ENCODE data around the gene MLEC. TPM values are rescaled to one million over a fixed set of nuclear protein-coding genes. Genes with fewer than 3 reads are reported as not detected.

MLEC gene
- total and polyA plus RNA-seq, 2 of the 13 experiments (the other 11 are each of a cell fraction or from before 2014, with no cell fraction given): 49.8 to 156 TPM

GRCh38 chr12:120725659-120726509 lies 38.9 kb downstream of the MLEC start, which contains the start of gene ACADS (continued):
- TF ChIP-seq NR2F2 (IDR thresholded peaks at IDR 0.05; ENCODE audit: borderline replicate concordance, low read depth) (no peak), ZHX1 (CRISPR knock-in tag; IDR thresholded peaks at IDR 0.05; ENCODE audit: low read depth) (no peak), SSRP1 (CRISPR knock-in tag; IDR thresholded peaks at IDR 0.05) (no peak), ZNF138 (CRISPR knock-in tag; IDR thresholded peaks at IDR 0.05; ENCODE audit: low read depth) (no peak; the same call in 1 of the 2 replicates), IRX3 (CRISPR knock-in tag; IDR thresholded peaks at IDR 0.05; ENCODE audit: borderline replicate concordance, low read depth) (no peak), ZNF776 (CRISPR knock-in tag; IDR thresholded peaks at IDR 0.05) (no peak; the same call in 1 of the 2 replicates), PLRG1 (conservative IDR thresholded peaks at IDR 0.05) (no peak), CREB1 (IDR thresholded peaks at IDR 0.05) (no peak), CREB1 (CRISPR knock-in tag; IDR thresholded peaks at IDR 0.05) (no peak), ZNF614 (CRISPR knock-in tag; IDR thresholded peaks at IDR 0.05; ENCODE audit: borderline replicate concordance) (peak; percentile 17; the same call in 1 of the 2 replicates), ZNF790 (CRISPR knock-in tag; IDR thresholded peaks at IDR 0.05; ENCODE audit: borderline replicate concordance) (no peak), ZMYM3 (CRISPR knock-in tag; IDR thresholded peaks at IDR 0.05) (no peak), ZNF598 (CRISPR knock-in tag; IDR thresholded peaks at IDR 0.05; ENCODE audit: borderline replicate concordance) (no peak), MEIS1 (CRISPR knock-in tag; IDR thresholded peaks at IDR 0.05; ENCODE audit: borderline replicate concordance) (0 out of 2 replicates have a peak, but pooled peaks have one; percentile 65), NONO (IDR thresholded peaks at IDR 0.05) (no peak), NONO (CRISPR knock-in tag; conservative IDR thresholded peaks at IDR 0.05) (0 out of 2 replicates have a peak, but pooled peaks have one; percentile 35), RBM22 (optimal IDR thresholded peaks at IDR 0.05; ENCODE audit: low read length) (no peak), ZNF280D (CRISPR knock-in tag; IDR thresholded peaks at IDR 0.05) (no peak), RELA (CRISPR knock-in tag; IDR thresholded peaks at IDR 0.05) (no peak), DNMT3B (CRISPR knock-in tag; conservative IDR thresholded peaks at IDR 0.05) (no peak), ZNF672 (CRISPR knock-in tag; IDR thresholded peaks at IDR 0.05) (no peak), TSC22D2 (CRISPR knock-in tag; IDR thresholded peaks at IDR 0.05; ENCODE audit: borderline replicate concordance) (no peak)
- TF ChIP-seq, protein P1, sequence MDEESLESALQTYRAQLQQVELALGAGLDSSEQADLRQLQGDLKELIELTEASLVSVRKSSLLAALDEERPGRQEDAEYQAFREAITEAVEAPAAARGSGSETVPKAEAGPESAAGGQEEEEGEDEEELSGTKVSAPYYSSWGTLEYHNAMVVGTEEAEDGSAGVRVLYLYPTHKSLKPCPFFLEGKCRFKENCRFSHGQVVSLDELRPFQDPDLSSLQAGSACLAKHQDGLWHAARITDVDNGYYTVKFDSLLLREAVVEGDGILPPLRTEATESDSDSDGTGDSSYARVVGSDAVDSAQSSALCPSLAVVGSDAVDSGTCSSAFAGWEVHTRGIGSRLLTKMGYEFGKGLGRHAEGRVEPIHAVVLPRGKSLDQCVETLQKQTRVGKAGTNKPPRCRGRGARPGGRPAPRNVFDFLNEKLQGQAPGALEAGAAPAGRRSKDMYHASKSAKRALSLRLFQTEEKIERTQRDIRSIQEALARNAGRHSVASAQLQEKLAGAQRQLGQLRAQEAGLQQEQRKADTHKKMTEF (CRISPR knock-in tag; IDR thresholded peaks at IDR 0.05): peak; percentile 72; the same call in 1 of the 2 replicates
